ENCODE results near the gene XPO5. TPM values are rescaled to one million over a fixed set of nuclear protein-coding genes. Genes with fewer than 3 reads are reported as not detected.

XPO5 gene
- total RNA-seq, 4 donors from 2014 or later: 24.1 to 49.8 (median 29.0) TPM

DNA sequence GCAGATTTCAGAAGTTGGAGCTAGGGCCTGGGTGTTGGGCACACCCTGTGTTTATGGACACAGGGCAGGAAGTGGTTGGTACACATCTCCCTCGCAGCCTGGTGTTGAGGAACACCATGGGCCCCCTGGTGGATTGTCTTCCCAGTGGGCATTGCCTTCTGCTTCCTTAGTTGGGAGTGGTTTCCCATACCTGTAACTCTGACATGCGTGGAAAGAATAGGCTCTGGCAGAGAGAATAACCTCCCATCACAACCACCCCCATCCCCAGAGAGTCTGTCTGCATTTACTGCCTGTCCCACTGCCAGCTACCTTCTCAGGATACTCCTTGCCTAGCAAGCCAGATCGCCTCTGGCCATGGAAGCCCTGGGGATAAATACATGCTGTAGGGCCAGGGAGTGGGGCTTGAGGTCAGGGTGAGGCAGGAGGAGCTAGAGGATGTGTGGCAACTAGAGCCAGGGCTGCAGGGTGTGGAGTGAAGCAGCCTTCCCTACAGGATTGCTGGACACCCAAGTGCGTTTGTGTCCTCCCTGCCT is 80.4 kb downstream of the XPO5 start:
- WGBS: 42% methylated on average over 3 of the region's 4 CpGs
- DNase-seq (ENCODE audit: low spot score in 2 of 2): no peak
- H3K27me3 ChIP-seq: no peaks in the 10 kb centered on the region
- no peak overlapping the region for H3K4me3 ChIP-seq
- H3K27ac ChIP-seq: peak overlapping the region; percentile 77
- H3K9me3 ChIP-seq: no peaks in the 10 kb centered on the region
- peaks cover 66% of the 10 kb centered on the region for H3K4me1 ChIP-seq
- TF ChIP-seq CTCF (IDR thresholded peaks at IDR 0.05): no peak
- TF ChIP-seq EP300 (IDR thresholded peaks at IDR 0.05): no peak
- TF ChIP-seq POLR2AphosphoS5 (IDR thresholded peaks at IDR 0.05): no peak
- TF ChIP-seq POLR2A (IDR thresholded peaks at IDR 0.05): no peak
- peaks cover 22% of the 10 kb centered on the region for H3K36me3 ChIP-seq

- Histone ChIP-seq H3K27ac (peak overlapping the region; percentile 77), H3K36me3 (peaks cover 14% of the 10 kb centered on the region), H3K27me3 (no peaks in the 10 kb centered on the region), H3K4me1 (peaks cover 70% of the 10 kb centered on the region), H3K4me3 (no peak overlapping the region), H3K9me3 (no peaks in the 10 kb centered on the region)
- 87% methylated on average over 4 of the region's 4 CpGs for WGBS
- TF ChIP-seq CTCF (IDR thresholded peaks at IDR 0.05) (no peak), POLR2AphosphoS5 (IDR thresholded peaks at IDR 0.05) (no peak), EP300 (IDR thresholded peaks at IDR 0.05) (no peak), POLR2A (IDR thresholded peaks at IDR 0.05) (no peak)
- DNase-seq (ENCODE audit: low spot score in 2 of 2): no peak
Measured at GRCh38 chr6:43494766-43495165, 81.1 kb downstream of the XPO5 start.

DNA sequence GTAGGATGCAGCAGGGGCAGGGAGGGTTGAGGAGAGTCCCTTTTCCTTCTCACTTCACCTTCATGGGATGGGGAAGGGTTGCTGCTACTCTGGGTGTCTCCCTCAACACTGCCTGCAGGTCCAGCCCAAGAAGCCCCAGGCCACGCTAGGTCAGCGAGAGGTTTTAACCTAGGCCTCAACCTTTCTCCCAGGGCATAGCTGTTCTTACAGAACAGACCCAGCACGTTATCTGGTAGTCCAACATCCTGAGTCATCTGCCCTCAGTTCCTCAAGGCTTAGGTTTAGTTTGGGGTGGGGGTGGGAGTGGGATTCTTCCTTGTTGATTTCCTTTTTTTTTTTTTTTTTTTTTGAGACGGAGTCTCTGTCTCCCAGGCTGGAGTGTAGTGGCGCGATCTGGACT is 81.5 kb downstream of the XPO5 start:
- H3K27me3 ChIP-seq: no peaks in the 10 kb centered on the region
- peaks cover 10% of the 10 kb centered on the region for H3K36me3 ChIP-seq
- 91% methylated on average over 6 of the region's 6 CpGs for WGBS
- H3K27ac ChIP-seq: peak overlapping the region; percentile 43
- no peak overlapping the region for H3K4me3 ChIP-seq
- no peak for TF ChIP-seq POLR2AphosphoS5 (IDR thresholded peaks at IDR 0.05)
- no peak for TF ChIP-seq EP300 (IDR thresholded peaks at IDR 0.05)
- no peak for TF ChIP-seq CTCF (IDR thresholded peaks at IDR 0.05)
- no peak for TF ChIP-seq POLR2A (IDR thresholded peaks at IDR 0.05)
- H3K4me1 ChIP-seq: peaks cover 72% of the 10 kb centered on the region
- DNase-seq (ENCODE audit: low spot score in 2 of 2): no peak
- no peaks in the 10 kb centered on the region for H3K9me3 ChIP-seq

- peak overlapping the region; percentile 43 for H3K27ac ChIP-seq
Measured at GRCh38 chr6:43493833-43494232, 82.0 kb downstream of the XPO5 start.

DNA sequence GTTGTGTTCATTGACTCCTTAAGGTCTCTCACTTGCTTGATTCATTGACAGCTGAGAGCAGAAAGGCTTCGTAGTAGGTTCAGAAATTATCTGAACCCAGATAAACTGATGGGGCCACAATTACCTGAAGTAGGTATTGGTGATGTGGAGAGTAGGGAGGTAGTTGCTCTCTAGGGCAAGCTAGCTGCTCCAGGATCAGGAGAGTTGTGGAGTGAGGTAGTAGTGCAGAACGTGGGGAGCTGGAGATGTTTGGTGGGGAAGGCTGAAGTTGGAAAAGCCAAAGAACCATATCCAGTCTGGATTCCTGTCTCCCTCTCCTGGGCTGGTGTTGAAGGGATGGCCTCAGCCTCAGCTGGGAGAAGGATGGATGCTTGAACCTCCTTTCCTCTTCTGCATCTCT is 82.6 kb downstream of the XPO5 start:
- Histone ChIP-seq H3K36me3 (no peaks in the 10 kb centered on the region), H3K4me1 (peaks cover 82% of the 10 kb centered on the region)
- TF ChIP-seq EP300 (IDR thresholded peaks at IDR 0.05) (no peak), POLR2AphosphoS5 (IDR thresholded peaks at IDR 0.05) (no peak), CTCF (IDR thresholded peaks at IDR 0.05) (no peak), POLR2A (IDR thresholded peaks at IDR 0.05) (no peak)

More at GRCh38 chr6:43493833-43494232, 82.0 kb downstream of the XPO5 start:
- DNase-seq (ENCODE audit: low spot score in 2 of 2): no peak
- H3K27me3 ChIP-seq: no peaks in the 10 kb centered on the region
- no peak for TF ChIP-seq CTCF (IDR thresholded peaks at IDR 0.05)
- no peak for TF ChIP-seq EP300 (IDR thresholded peaks at IDR 0.05)
- peaks cover 5% of the 10 kb centered on the region for H3K36me3 ChIP-seq
- WGBS: 77% methylated on average over 7 of the region's 7 CpGs
- no peaks in the 10 kb centered on the region for H3K9me3 ChIP-seq
- no peak overlapping the region for H3K4me3 ChIP-seq
- peaks cover 77% of the 10 kb centered on the region for H3K4me1 ChIP-seq

More for the DNA sequence above, 82.6 kb downstream of the XPO5 start:
- H3K27ac ChIP-seq: peak overlapping the region; percentile 34
- H3K9me3 ChIP-seq: no peaks in the 10 kb centered on the region
- DNase-seq (ENCODE audit: low spot score in 2 of 2): no peak
- H3K27me3 ChIP-seq: no peaks in the 10 kb centered on the region
- WGBS: 53% methylated on average over 2 of the region's 2 CpGs
- H3K4me3 ChIP-seq: no peak overlapping the region

Measured in suprapubic skin (tissue), 4 donors.